A549 (cell line): ENCODE results near the gene MOCOS. TPM values are rescaled to one million over a fixed set of nuclear protein-coding genes. Genes with fewer than 3 reads are reported as not detected.

Experiments used
- ATAC-seq, 2 experiments: fragments of 200-7000 bp in 1 of 2; fragments of >200 bp in 1 of 2; cut with Nextera tagmentation in 1 of 2; cut with Tn5 transposase in 1 of 2; 3 replicates each; pipeline versions ENCODE4 v1.8.0 to v1.9.1; 2018 to 2020; ENCODE audit warnings: mild to moderate bottlenecking in 1 of 2, moderate library complexity in 1 of 2
- CTCF ChIA-PET: fragments of 300-600 bp; sonication (Branson Sonifier 250); formaldehyde crosslinking; extraction: SDS; loops from one replicate; lab custom pipeline; 2021; ENCODE audit warnings: antibody characterized with exemption, inconsistent platforms; lab: Yijun Ruan, JAX
- POLR2A ChIA-PET: fragments of 350-600 bp; formaldehyde crosslinking; extraction: SDS; loops from one replicate; lab custom pipeline; 2021; ENCODE audit warnings: antibody characterized with exemption, inconsistent platforms; lab: Yijun Ruan, JAX
- DNase-seq, 2 experiments: peaks; one replicate each; pipeline versions ENCODE4 v3.0.0 to v3.0.0-alpha.2; 2011 to 2016; ENCODE audit warnings: low read depth in 1 of 2, low spot score in 1 of 2
- FAIRE-seq: peaks from 2 replicates; lab custom pipeline; 2011; peaks lifted over from hg19 to GRCh38; lab: Jason Lieb, UNC
- H3K27ac ChIP-seq, 2 experiments: fragments of >200 bp; sonication (Bioruptor Twin); formaldehyde crosslinking; 3 replicates each; pipeline ENCODE4 v1.5.1; 2016 to 2017
- H3K4me1 ChIP-seq: fragments of >200 bp; sonication (Bioruptor Twin); formaldehyde crosslinking; 3 replicates; pipeline ENCODE4 v1.6.1; 2016
- H3K4me2 ChIP-seq: fragments of >200 bp; sonication (Bioruptor Twin); formaldehyde crosslinking; 3 replicates; pipeline ENCODE4 v1.6.1; 2016
- H3K4me3 ChIP-seq: fragments of >200 bp; sonication (Bioruptor Twin); formaldehyde crosslinking; 3 replicates; pipeline ENCODE4 v1.5.1; 2016
- H3K9me3 ChIP-seq: fragments of >200 bp; sonication (Bioruptor Twin); formaldehyde crosslinking; 3 replicates; pipeline ENCODE4 v1.6.1; 2016
- ATOH8 ChIP-seq: fragments of 250-450 bp; sonication (Bioruptor Pico); IDR thresholded peaks from 2 replicates; pipeline ENCODE4 v1.5.0; 2020; ENCODE audit warnings: low read depth, mild to moderate bottlenecking, moderate library complexity
- BHLHE40 ChIP-seq: IDR thresholded peaks from 2 replicates; pipeline ENCODE4 v1.6.1; 2012; ENCODE audit warnings: low read depth, low read length, inconsistent platforms
- CBX8 ChIP-seq: fragments of 200-600 bp; sonication (generic); IDR thresholded peaks from 2 replicates; pipeline ENCODE4 v1.6.1; 2016
- CEBPB ChIP-seq, 2 experiments: fragments of >200 bp in 1 of 2; sonication (Bioruptor Twin) in 1 of 2; formaldehyde crosslinking in 1 of 2; IDR thresholded peaks; 2 replicates each; pipeline ENCODE4 v1.6.1; 2012 to 2016
- CHD4 ChIP-seq: fragments of 200-600 bp; sonication (generic); IDR thresholded peaks from 2 replicates; pipeline ENCODE4 v1.6.1; 2016; ENCODE audit warnings: antibody characterized with exemption, mild to moderate bottlenecking, borderline replicate concordance
- EHF ChIP-seq: fragments of 250-450 bp; sonication (Bioruptor Pico); IDR thresholded peaks from 2 replicates; pipeline ENCODE4 v1.5.0; 2020; ENCODE audit warnings: mild to moderate bottlenecking
- ELK1 ChIP-seq: fragments of 150-350 bp; IDR thresholded peaks from 2 replicates; pipeline ENCODE4 v1.6.1; 2014; ENCODE audit warnings: low read depth, mild to moderate bottlenecking, low read length
- ESRRA ChIP-seq: fragments of 150-350 bp; IDR thresholded peaks from 2 replicates; pipeline ENCODE4 v1.6.1; 2014; ENCODE audit warnings: mild to moderate bottlenecking, low read length, borderline replicate concordance
- FOSL2 ChIP-seq, 2 experiments: fragments of 450-650 bp in 1 of 2; fragments of >200 bp in 1 of 2; sonication (Bioruptor Twin) in 1 of 2; formaldehyde crosslinking; IDR thresholded peaks; 2 replicates each; pipeline versions ENCODE4 v1.5.0 to v1.6.1; 2016 to 2020; ENCODE audit warnings: mild to moderate bottlenecking in 1 of 2, moderate library complexity in 1 of 2
- GATA3 ChIP-seq: IDR thresholded peaks from 2 replicates; pipeline ENCODE4 v1.6.1; 2012; ENCODE audit warnings: borderline replicate concordance
- HES2 ChIP-seq: fragments of >200 bp; sonication (Bioruptor Twin); formaldehyde crosslinking; IDR thresholded peaks from 2 replicates; pipeline ENCODE4 v1.6.1; 2016
- HEYL ChIP-seq: fragments of 250-450 bp; sonication (Bioruptor Pico); IDR thresholded peaks from 2 replicates; pipeline ENCODE4 v1.8.0; 2021; ENCODE audit warnings: mild to moderate bottlenecking, moderate library complexity
- HOXB13 ChIP-seq: fragments of 250-450 bp; sonication (Bioruptor Pico); IDR thresholded peaks from 2 replicates; pipeline ENCODE4 v1.5.0; 2020; ENCODE audit warnings: low read depth, mild to moderate bottlenecking, moderate library complexity
- MAFK ChIP-seq: fragments of 450-650 bp; IDR thresholded peaks from 2 replicates; pipeline ENCODE4 v1.6.1; 2014; ENCODE audit not compliant: partially characterized antibody
- MAZ ChIP-seq: fragments of 150-350 bp; IDR thresholded peaks from 2 replicates; pipeline ENCODE4 v1.6.1; 2014; ENCODE audit warnings: antibody characterized with exemption, low read depth, low read length, borderline replicate concordance
- NR3C1 ChIP-seq: fragments of >200 bp; sonication (Bioruptor Twin); formaldehyde crosslinking; IDR thresholded peaks from 3 replicates; pipeline ENCODE4 v1.6.1; 2017
- POLR2A ChIP-seq: IDR thresholded peaks from 2 replicates; pipeline ENCODE4 v1.6.1; 2012; ENCODE audit warnings: mild to moderate bottlenecking, low read length
- RARB ChIP-seq: fragments of 250-450 bp; sonication (Bioruptor Pico); IDR thresholded peaks from 2 replicates; pipeline ENCODE4 v1.8.0; 2021; ENCODE audit warnings: mild to moderate bottlenecking, moderate library complexity
- RCOR1 ChIP-seq: fragments of 150-350 bp; IDR thresholded peaks from 2 replicates; pipeline ENCODE4 v1.6.1; 2014; ENCODE audit warnings: antibody characterized with exemption, low read length, low read depth
- RNF2 ChIP-seq: fragments of 200-600 bp; sonication (generic); IDR thresholded peaks from 2 replicates; pipeline ENCODE4 v1.6.1; 2016; ENCODE audit warnings: low read depth, mild to moderate bottlenecking, antibody characterized with exemption, moderate library complexity, borderline replicate concordance
- SMC3 ChIP-seq: fragments of >200 bp; sonication (Bioruptor Twin); formaldehyde crosslinking; IDR thresholded peaks from 3 replicates; pipeline ENCODE4 v1.6.1; 2018; ENCODE audit warnings: inconsistent platforms
- SREBF2 ChIP-seq: fragments of 450-650 bp; IDR thresholded peaks from 2 replicates; pipeline ENCODE4 v1.6.1; 2014; ENCODE audit warnings: mild to moderate bottlenecking, moderate library complexity
- TFCP2L1 ChIP-seq: fragments of 250-450 bp; sonication (Bioruptor Pico); IDR thresholded peaks from 2 replicates; pipeline ENCODE4 v1.5.0; 2021; ENCODE audit warnings: mild to moderate bottlenecking
- USF2 ChIP-seq: fragments of 450-650 bp; IDR thresholded peaks from 2 replicates; pipeline ENCODE4 v1.6.1; 2014; ENCODE audit warnings: antibody characterized with exemption
- ZC3H11A ChIP-seq: fragments of 450-650 bp; IDR thresholded peaks from 2 replicates; pipeline ENCODE4 v1.6.1; 2014; ENCODE audit warnings: antibody characterized with exemption, mild to moderate bottlenecking
- ZSCAN20 ChIP-seq: fragments of 250-450 bp; sonication (Bioruptor Pico); IDR thresholded peaks from 2 replicates; pipeline ENCODE4 v1.8.0; 2022; ENCODE audit warnings: mild to moderate bottlenecking, moderate library complexity
- WGBS: methylation state at CpG from one replicate; pipeline ENCODE4 v1.1.6; 2017; ENCODE audit errors: missing lambda C conversion rate; 5-methylcytosine and 5-hydroxymethylcytosine counted together
- polyA plus RNA-seq, 4 experiments: library from polyadenylated mRNA; depleted of rRNA in 3 of 4; stranded (reverse); fragments of >200 nt; fragmentation: RNase III in 1 of 4; extraction: RNeasy Plus Mini Kit Qiagen cat#74134 plus additional on column Dnase treatment in 1 of 4; gene quantifications; 2 replicates in 3 of 4; 3 replicates in 1 of 4; pipeline ENCODE4 v1.2.3, GENCODE V29; 2011 to 2017

The MOCOS gene
- polyA plus RNA-seq, 2 of the 4 experiments (the other 2 are of a cell fraction) = 2.7 to 8.1 TPM

- Histone ChIP-seq H3K4me2 (no peak overlapping the region), H3K27ac (peak overlapping the region in 1 of 2 experiments; percentile 65; a peak in 3 of 6 replicates)
- WGBS = 52% methylated on average over 9 of the region's 10 CpGs
These were observed 128.4 kb downstream of the MOCOS start for GRCh38 chr18:36315736-36316135.

GRCh38 chr18:36316246-36316645 lies 128.9 kb downstream of the MOCOS start:
- ATAC-seq = no peak
- POLR2A ChIA-PET = no interaction called here
- CTCF ChIA-PET = interaction anchor here (0.8 kb wide), 1 partner anchor 17 kb away, joined by 3 read pairs; no protein-coding TSS in a partner anchor
- no peak overlapping the region for H3K27ac ChIP-seq
- no peak for FAIRE-seq
- TF ChIP-seq ATOH8 (CRISPR knock-in tag) (no peak), CHD4 (no peak), RCOR1 (no peak), USF2 (no peak), NR3C1 (no peak), ZSCAN20 (CRISPR knock-in tag) (no peak), HES2 (no peak), FOSL2 (IDR thresholded peaks at IDR 0.05) (no peak), FOSL2 (CRISPR knock-in tag; IDR thresholded peaks at IDR 0.05) (no peak), RNF2 (no peak), HEYL (CRISPR knock-in tag) (no peak), ELK1 (no peak), EHF (no peak), BHLHE40 (no peak), TFCP2L1 (CRISPR knock-in tag) (no peak), RARB (CRISPR knock-in tag) (no peak), POLR2A (no peak), MAFK (no peak), SREBF2 (no peak)
- no peak for DNase-seq
- H3K9me3 ChIP-seq = no peaks in the 10 kb centered on the region
- H3K4me3 ChIP-seq = no peak overlapping the region
- 58% methylated on average over 2 of the region's 2 CpGs for WGBS
- no peaks in the 10 kb centered on the region; the same call in 2 of the 3 replicates for H3K4me1 ChIP-seq
- no peak overlapping the region for H3K4me2 ChIP-seq

More at GRCh38 chr18:36315736-36316135, 128.4 kb downstream of the MOCOS start:
- POLR2A ChIA-PET = interaction anchor here (0.7 kb wide), 1 partner anchor 396 kb away, joined by 4 read pairs; no protein-coding TSS in a partner anchor
- H3K4me1 ChIP-seq = no peaks in the 10 kb centered on the region; the same call in 2 of the 3 replicates
- H3K4me3 ChIP-seq = no peak overlapping the region
- no peak for DNase-seq
- no peak for FAIRE-seq
- H3K9me3 ChIP-seq = no peaks in the 10 kb centered on the region
- no peak for ATAC-seq
- CTCF ChIA-PET = interaction anchor here (0.6 kb wide), 1 partner anchor 26 kb away, joined by 3 read pairs; no protein-coding TSS in a partner anchor
- TF ChIP-seq ESRRA (no peak), ZC3H11A (no peak), CEBPB (IDR thresholded peaks at IDR 0.05) (no peak), TFCP2L1 (CRISPR knock-in tag) (no peak), CBX8 (no peak), MAZ (no peak), GATA3 (no peak), HOXB13 (CRISPR knock-in tag) (no peak), SMC3 (no peak), RCOR1 (no peak), USF2 (no peak)

Other genes starting within 250 kb of the MOCOS start
- 40.1 and 58.2 TPM in 2 replicates for gene RPRD1A, start 119.9 kb upstream of the MOCOS start, polyA plus RNA-seq (2011; rRNA removed)
- gene RPRD1A, start 119.9 kb upstream of the MOCOS start, polyA plus RNA-seq (2017; fragmentation: RNase III; extraction: RNeasy Plus Mini Kit Qiagen cat#74134 plus additional on column Dnase treatment) = 25.8 to 26.5 TPM (median 26.0 TPM) in 3 replicates
- 63.8 and 68.0 TPM in 2 replicates for gene SLC39A6, start 58.2 kb upstream of the MOCOS start, polyA plus RNA-seq (2011; rRNA removed)
- gene SLC39A6, start 58.2 kb upstream of the MOCOS start, polyA plus RNA-seq (2017; fragmentation: RNase III; extraction: RNeasy Plus Mini Kit Qiagen cat#74134 plus additional on column Dnase treatment) = 49.1 to 50.8 TPM (median 50.5 TPM) in 3 replicates
- 68.8 and 73.4 TPM in 2 replicates for gene ELP2, start 57.6 kb upstream of the MOCOS start, polyA plus RNA-seq (2011; rRNA removed)
- gene ELP2, start 57.6 kb upstream of the MOCOS start, polyA plus RNA-seq (2017; fragmentation: RNase III; extraction: RNeasy Plus Mini Kit Qiagen cat#74134 plus additional on column Dnase treatment) = 28.8 to 32.3 TPM (median 32.0 TPM) in 3 replicates
- 2.4 and 2.5 TPM in 2 replicates for gene FHOD3, start 110.2 kb downstream of the MOCOS start, polyA plus RNA-seq (2011; rRNA removed)
- 2.9 to 4.2 TPM (median 3.6 TPM) in 3 replicates for gene FHOD3, start 110.2 kb downstream of the MOCOS start, polyA plus RNA-seq (2017; fragmentation: RNase III; extraction: RNeasy Plus Mini Kit Qiagen cat#74134 plus additional on column Dnase treatment)